A549 (cell line): ENCODE results near the gene STT3B.

Experiments used
- BCL3 ChIP-seq: fragments of >200 bp; sonication (Bioruptor Twin); formaldehyde crosslinking; IDR thresholded peaks from 3 replicates; pipeline ENCODE4 v1.6.1; 2016
- CTCF ChIP-seq: fragments of >200 bp; sonication (Bioruptor Twin); formaldehyde crosslinking; IDR thresholded peaks from 3 replicates; pipeline ENCODE4 v1.5.1; 2016
- HES2 ChIP-seq: fragments of >200 bp; sonication (Bioruptor Twin); formaldehyde crosslinking; IDR thresholded peaks from 2 replicates; pipeline ENCODE4 v1.6.1; 2016
- JUNB ChIP-seq: fragments of >200 bp; sonication (Bioruptor Twin); formaldehyde crosslinking; IDR thresholded peaks from 2 replicates; pipeline ENCODE4 v1.6.1; 2016
- MAX ChIP-seq: IDR thresholded peaks from 2 replicates; pipeline ENCODE4 v1.6.1; 2012
- MAZ ChIP-seq: fragments of 150-350 bp; IDR thresholded peaks from 2 replicates; pipeline ENCODE4 v1.6.1; 2014; ENCODE audit warnings: antibody characterized with exemption, low read depth, low read length, borderline replicate concordance
- POLR2A ChIP-seq: IDR thresholded peaks from 2 replicates; pipeline ENCODE4 v1.6.1; 2012; ENCODE audit warnings: mild to moderate bottlenecking, low read length
- POLR2AphosphoS2 ChIP-seq: conservative IDR thresholded peaks from 2 replicates; pipeline ENCODE4 v1.6.1; 2012; ENCODE audit warnings: low read length, improper control_type of control experiment, inconsistent platforms
- RFX5 ChIP-seq: fragments of 450-650 bp; IDR thresholded peaks from 2 replicates; pipeline ENCODE4 v1.7.1; 2014; ENCODE audit warnings: antibody characterized with exemption, mild to moderate bottlenecking, moderate library complexity

GRCh38 chr3:31673950-31674349, 141.2 kb downstream of the STT3B start:
- TF ChIP-seq RFX5 (no peak), CTCF (no peak), MAZ (no peak), POLR2A (no peak), JUNB (no peak), MAX (no peak), HES2 (no peak), BCL3 (no peak), POLR2AphosphoS2 (no peak)
